Activated effector memory CD4-positive, alpha-beta T cell treated with anti-CD3 and anti-CD28 coated beads, Interleukin-2, amount 50 U/mL, for 16 hours (primary cell): Measurements from ENCODE around the gene FBXL12.
"Not testable (repeated sequence)": the region's sequence is repeated elsewhere in the genome, so short reads cannot be mapped to it uniquely, and the experiment has no call there.

Experiments used
- DNase-seq: peaks from one replicate; pipeline ENCODE4 v3.0.0-alpha.2; 2020

Gene FBXL12

GRCh38 chr19:9838324-9838723 lies 19.4 kb upstream of the FBXL12 start:
- no peak for DNase-seq

- DNase-seq: no peak
Measured at GRCh38 chr19:9836021-9836420, 17.1 kb upstream of the FBXL12 start.

GRCh38 chr19:9835507-9835949 lies 16.6 kb upstream of the FBXL12 start:
- DNase-seq: peak; percentile 67

GRCh38 chr19:9834726-9835506 lies 16.0 kb upstream of the FBXL12 start, which contains the start of gene PIN1:
PIN1 (plus strand) TSS chr19:9835318; CDS start chr19:9835345, 27 bp downstream.
- DNase-seq: peak; percentile 100

GRCh38 chr19:9834307-9834725 lies 15.4 kb upstream of the FBXL12 start:
- no peak for DNase-seq

GRCh38 chr19:9828551-9829063 lies 9.7 kb upstream of the FBXL12 start:
- DNase-seq: no peak

GRCh38 chr19:9827289-9828238 lies 8.7 kb upstream of the FBXL12 start, which contains the start of gene UBL5:
UBL5 (plus strand) TSS chr19:9827918; CDS start chr19:9828338, 420 bp downstream.
- DNase-seq: peak; percentile 97

GRCh38 chr19:9823816-9824215 lies 4.9 kb upstream of the FBXL12 start:
- DNase-seq: no peak

GRCh38 chr19:9820034-9820433 lies 1.2 kb upstream of the FBXL12 start:
- DNase-seq: not testable (repeated sequence)

- DNase-seq: no peak
Measured at GRCh38 chr19:9819596-9819909, 674 bp upstream of the FBXL12 start.

GRCh38 chr19:9818175-9818733 lies 625 bp downstream of the FBXL12 start:
- DNase-seq: no peak

GRCh38 chr19:9811139-9811538 lies 7.7 kb downstream of the FBXL12 start:
- no peak for DNase-seq

GRCh38 chr19:9808855-9809824 lies 9.7 kb downstream of the FBXL12 start:
- DNase-seq: no peak

- no peak for DNase-seq
Measured at GRCh38 chr19:9806803-9807202, 12.1 kb downstream of the FBXL12 start.

GRCh38 chr19:9801976-9802375 lies 16.9 kb downstream of the FBXL12 start:
- no peak for DNase-seq

- DNase-seq: no peak
Measured at GRCh38 chr19:9799162-9799561, 19.7 kb downstream of the FBXL12 start.

GRCh38 chr19:9797871-9798270 lies 21.0 kb downstream of the FBXL12 start:
- DNase-seq: no peak

- peak; percentile 93 for DNase-seq
Measured at GRCh38 chr19:9796113-9796773, 22.6 kb downstream of the FBXL12 start.

GRCh38 chr19:9793071-9793591 lies 25.7 kb downstream of the FBXL12 start:
- peak; percentile 87 for DNase-seq

- DNase-seq: peak; percentile 95
Measured at GRCh38 chr19:9792206-9793070, 26.4 kb downstream of the FBXL12 start.
